Fibroblast of lung (primary cell): ENCODE measurements around the gene PBXIP1.

Source experiments
- CTCF ChIP-seq, 2 donors: IDR thresholded peaks in 1 of 2; conservative IDR thresholded peaks in 1 of 2; 1 replicate in 1 of 2; 2 replicates in 1 of 2; pipeline ENCODE4 v1.5.1; 2011 to 2012; ENCODE audit warnings: low read length in 2 of 2, control low read depth in 1 of 2, inconsistent platforms in 1 of 2, low read depth in 1 of 2, mild to moderate bottlenecking in 1 of 2
- EZH2 ChIP-seq: IDR thresholded peaks from 2 replicates; pipeline ENCODE4 v1.5.1; 2012; ENCODE audit warnings: low read length, control low read depth, mild to moderate bottlenecking; ENCODE audit errors: missing control alignments

GRCh38 chr1:154993572-154994268, 37.8 kb upstream of the PBXIP1 start, which contains the start of gene LENEP:
- TF ChIP-seq CTCF (conservative IDR thresholded peaks at IDR 0.05 in 1 of 2, IDR thresholded peaks at IDR 0.05 in 1 of 2; ENCODE audit: low read depth in 1 of 2, low read length in 2 of 2) (no peak), EZH2 (no peak)
